ENCODE results near the gene IPO11. TPM values are rescaled to one million over a fixed set of nuclear protein-coding genes. Genes with fewer than 3 reads are reported as not detected.

Gene IPO11
- total and polyA plus RNA-seq, 2 of the 13 experiments (the other 11 are each of a cell fraction or from before 2014, with no cell fraction given), result 13.9 to 24.4 TPM

DNA sequence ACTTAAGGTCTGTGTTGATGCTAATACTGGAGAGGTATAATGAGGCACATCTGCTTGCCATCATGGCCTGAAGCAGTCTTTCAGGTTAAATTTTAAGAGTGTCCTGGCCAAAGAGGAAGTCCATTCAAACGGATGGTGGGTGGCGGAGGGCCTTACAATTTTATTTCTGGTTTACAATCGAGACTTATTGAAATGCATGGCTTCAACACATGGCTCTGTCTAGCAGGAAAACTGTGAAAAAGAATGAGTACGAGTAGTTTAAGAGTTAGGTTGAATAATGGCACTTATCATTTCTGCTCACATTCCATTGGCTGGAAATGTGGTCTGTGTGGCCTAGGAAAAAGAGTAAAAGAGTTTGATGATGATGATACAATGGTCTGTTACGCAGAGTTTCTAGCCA lies 208.2 kb downstream of the IPO11 start:
- intact Hi-C loops (cut with micrococcal nuclease; ENCODE audit: unreplicated experiment), result no loop called here
- Histone ChIP-seq H3K27ac (ENCODE audit: extremely low read length, insufficient read depth, low read length) (no peak overlapping the region), H3K27me3 (ENCODE audit: control insufficient read depth in 1 of 2, insufficient read depth in 2 of 2, low read length in 2 of 2) (no peaks in the 10 kb centered on the region), H3K79me2 (ENCODE audit: insufficient read depth, low read length) (no peaks in the 10 kb centered on the region), H3K4me2 (ENCODE audit: low read depth, low read length) (no peak overlapping the region), H2AFZ (ENCODE audit: low read length) (no peak overlapping the region), H3K4me3 (replicated peaks in 1 of 3; ENCODE audit: insufficient read depth in 1 of 3, low read depth in 2 of 3, low read length in 3 of 3) (no peak overlapping the region), H4K20me1 (ENCODE audit: insufficient read depth, low read length) (no peaks in the 10 kb centered on the region), H3K9ac (ENCODE audit: insufficient read depth, low read depth, low read length) (no peak overlapping the region), H3K36me3 (replicated peaks in 1 of 2; ENCODE audit: control insufficient read depth in 1 of 2, insufficient read depth in 2 of 2, low read length in 2 of 2) (no peaks in the 10 kb centered on the region), H3K4me1 (ENCODE audit: insufficient read depth, low read length) (no peaks in the 10 kb centered on the region), H3K9me3 (ENCODE audit: low read length) (no peaks in the 10 kb centered on the region)
- WGBS (ENCODE audit: low lambda C conversion rate), result over 99% methylated on average over 5 of the region's 5 CpGs
- POLR2A ChIA-PET, result no interaction called here
- no TSS peak for BruUV-seq (replicated peaks)
- no peak for TF ChIP-seq ZNF510 (CRISPR knock-in tag; IDR thresholded peaks at IDR 0.05; ENCODE audit: low read depth)
- no peak for TF ChIP-seq ZNF563 (CRISPR knock-in tag; IDR thresholded peaks at IDR 0.05)
- TF ChIP-seq, protein P1, sequence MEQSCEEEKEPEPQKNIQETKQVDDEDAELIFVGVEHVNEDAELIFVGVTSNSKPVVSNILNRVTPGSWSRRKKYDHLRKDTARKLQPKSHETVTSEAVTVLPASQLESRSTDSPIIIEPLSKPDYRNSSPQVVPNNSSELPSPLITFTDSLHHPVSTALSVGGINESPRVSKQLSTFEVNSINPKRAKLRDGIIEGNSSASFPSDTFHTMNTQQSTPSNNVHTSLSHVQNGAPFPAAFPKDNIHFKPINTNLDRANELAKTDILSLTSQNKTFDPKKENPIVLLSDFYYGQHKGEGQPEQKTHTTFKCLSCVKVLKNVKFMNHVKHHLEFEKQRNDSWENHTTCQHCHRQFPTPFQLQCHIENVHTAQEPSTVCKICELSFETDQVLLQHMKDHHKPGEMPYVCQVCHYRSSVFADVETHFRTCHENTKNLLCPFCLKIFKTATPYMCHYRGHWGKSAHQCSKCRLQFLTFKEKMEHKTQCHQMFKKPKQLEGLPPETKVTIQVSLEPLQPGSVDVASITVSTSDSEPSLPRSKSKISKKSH (CRISPR knock-in tag; IDR thresholded peaks at IDR 0.05; ENCODE audit: borderline replicate concordance), result no peak
- TF ChIP-seq NFYB (CRISPR knock-in tag; IDR thresholded peaks at IDR 0.05), result no peak
- TF ChIP-seq ZSCAN12 (CRISPR knock-in tag; IDR thresholded peaks at IDR 0.05), result no peak
- TF ChIP-seq EHMT2 (IDR thresholded peaks at IDR 0.05; ENCODE audit: borderline replicate concordance, low read depth, low read length), result no peak
- no peak for TF ChIP-seq IRF2 (CRISPR knock-in tag; IDR thresholded peaks at IDR 0.05)
- no peak for TF ChIP-seq RBM39 (IDR thresholded peaks at IDR 0.05; ENCODE audit: low read depth, low read length, poor library complexity, severe bottlenecking)
- TF ChIP-seq ZNF768 (CRISPR knock-in tag; IDR thresholded peaks at IDR 0.05), result no peak
- no peak for TF ChIP-seq HDAC1 (CRISPR knock-in tag; IDR thresholded peaks at IDR 0.05)
- in situ Hi-C loops (cut with HindIII; ENCODE audit: extremely low pct_ligation_motif_present, low pct_unique_long_range_greater_than_20kb), result no loop called here
- FAIRE-seq, result no peak
- no peak for DNase-seq (ENCODE audit: low spot score)
- CTCF ChIA-PET (ENCODE audit: low intra/inter-chr PET ratio, low total read pairs), result no interaction called here
- ATAC-seq, result no peak

Data from HepG2 (cell line).